ENCODE measurements around the gene PRAC1. TPM values are rescaled to one million over a fixed set of nuclear protein-coding genes. Genes with fewer than 3 reads are reported as not detected.
"Not testable (repeated sequence)": the region's sequence is repeated elsewhere in the genome, so short reads cannot be mapped to it uniquely, and the experiment has no call there.

PRAC1 gene
- total RNA-seq, 1 donor from 2014 or later, result not detected

GRCh38 chr17:48717367-48718226, 4.7 kb downstream of the PRAC1 start:
- no peak for TF ChIP-seq CTCF (IDR thresholded peaks at IDR 0.05)
- Mint-ChIP-seq H3K4me1 (ENCODE audit: low read depth) (peaks cover 12% of the 10 kb centered on the region), H3K27ac (ENCODE audit: unreplicated experiment) (no peak overlapping the region), H3K27me3 (ENCODE audit: low read depth) (peaks cover 82% of the 10 kb centered on the region), H3K36me3 (ENCODE audit: low read depth) (no peaks in the 10 kb centered on the region), H3K4me3 (ENCODE audit: unreplicated experiment) (no peak overlapping the region), H3K9me3 (ENCODE audit: low read depth) (no peaks in the 10 kb centered on the region)
- DNase-seq (ENCODE audit: low spot score), result no peak

- Mint-ChIP-seq H3K27me3 (ENCODE audit: low read depth) (peaks cover 77% of the 10 kb centered on the region), H3K4me1 (ENCODE audit: low read depth) (peaks cover 12% of the 10 kb centered on the region)
- H3K4me3 Mint-ChIP-seq (ENCODE audit: unreplicated experiment), result not testable (repeated sequence)
These were observed 5.8 kb downstream of the PRAC1 start for GRCh38 chr17:48716549-48716948.

GRCh38 chr17:48715496-48716399, 6.6 kb downstream of the PRAC1 start:
- Mint-ChIP-seq H3K4me3 (ENCODE audit: unreplicated experiment) (no peak overlapping the region), H3K4me1 (ENCODE audit: low read depth) (peaks cover 12% of the 10 kb centered on the region), H3K27ac (ENCODE audit: unreplicated experiment) (no peak overlapping the region), H3K27me3 (ENCODE audit: low read depth) (peaks cover 78% of the 10 kb centered on the region), H3K36me3 (ENCODE audit: low read depth) (no peaks in the 10 kb centered on the region), H3K9me3 (ENCODE audit: low read depth) (no peaks in the 10 kb centered on the region)
- DNase-seq (ENCODE audit: low spot score), result no peak
- TF ChIP-seq CTCF (IDR thresholded peaks at IDR 0.05), result no peak

More at GRCh38 chr17:48716549-48716948, 5.8 kb downstream of the PRAC1 start:
- not testable (repeated sequence) for H3K36me3 Mint-ChIP-seq (ENCODE audit: low read depth); H3K9me3 Mint-ChIP-seq (ENCODE audit: low read depth); H3K27ac Mint-ChIP-seq (ENCODE audit: unreplicated experiment); DNase-seq (ENCODE audit: low spot score)

GRCh38 chr17:48711128-48711527, 11.2 kb downstream of the PRAC1 start:
- TF ChIP-seq CTCF (IDR thresholded peaks at IDR 0.05), result no peak
- H3K27ac Mint-ChIP-seq (ENCODE audit: unreplicated experiment), result no peak overlapping the region
- no peaks in the 10 kb centered on the region for H3K9me3 Mint-ChIP-seq (ENCODE audit: low read depth)
- peaks cover 75% of the 10 kb centered on the region for H3K27me3 Mint-ChIP-seq (ENCODE audit: low read depth)
- no peaks in the 10 kb centered on the region for H3K4me1 Mint-ChIP-seq (ENCODE audit: low read depth)
- no peaks in the 10 kb centered on the region for H3K36me3 Mint-ChIP-seq (ENCODE audit: low read depth)
- no peak for DNase-seq (ENCODE audit: low spot score)
- no peak overlapping the region for H3K4me3 Mint-ChIP-seq (ENCODE audit: unreplicated experiment)

GRCh38 chr17:48704361-48705248, 17.7 kb downstream of the PRAC1 start:
- H3K27ac Mint-ChIP-seq (ENCODE audit: unreplicated experiment), result no peak overlapping the region

More at GRCh38 chr17:48704361-48705248, 17.7 kb downstream of the PRAC1 start:
- peaks cover 73% of the 10 kb centered on the region for H3K27me3 Mint-ChIP-seq (ENCODE audit: low read depth)
- H3K36me3 Mint-ChIP-seq (ENCODE audit: low read depth), result no peaks in the 10 kb centered on the region
- no peak overlapping the region for H3K4me3 Mint-ChIP-seq (ENCODE audit: unreplicated experiment)
- no peaks in the 10 kb centered on the region for H3K4me1 Mint-ChIP-seq (ENCODE audit: low read depth)
- DNase-seq (ENCODE audit: low spot score), result no peak
- TF ChIP-seq CTCF (IDR thresholded peaks at IDR 0.05), result no peak
- H3K9me3 Mint-ChIP-seq (ENCODE audit: low read depth), result no peaks in the 10 kb centered on the region
